MCF 10A (cell line): ENCODE results near the gene PIGA. TPM values are rescaled to one million over a fixed set of nuclear protein-coding genes. Genes with fewer than 3 reads are reported as not detected.
"Not testable (repeated sequence)": the region's sequence is repeated elsewhere in the genome, so short reads cannot be mapped to it uniquely, and the experiment has no call there.

Experiments
- BruUV-seq: library from RNA; stranded (reverse); fragments of 400-500 nt; replicated peaks from 2 replicates; lab custom pipeline; 2021; lab: Mats Ljungman, UMichigan
- CTCF ChIA-PET: fragments of 300-600 bp; sonication (Branson Sonifier 250); formaldehyde crosslinking; extraction: SDS; loops from one replicate; lab custom pipeline; 2021; ENCODE audit warnings: antibody characterized with exemption, inconsistent platforms; lab: Yijun Ruan, JAX
- POLR2A ChIA-PET: fragments of 300-600, 350-650 bp; sonication (Branson Sonifier 250); formaldehyde crosslinking; extraction: SDS; loops from one replicate; lab custom pipeline; 2020; ENCODE audit warnings: antibody characterized with exemption, inconsistent platforms; lab: Yijun Ruan, JAX
- DNase-seq: peaks from one replicate; pipeline ENCODE4 v3.0.0-alpha.2; 2018; ENCODE audit not compliant: unreplicated experiment
- H3K27ac Mint-ChIP-seq: one replicate; pipeline ENCODE4 v1.8.0; 2022; ENCODE audit warnings: mild to moderate bottlenecking, low read depth, mixed read lengths; ENCODE audit not compliant: unreplicated experiment
- H3K27me3 Mint-ChIP-seq: one replicate; pipeline ENCODE4 v1.8.0; 2022; ENCODE audit warnings: mixed read lengths; ENCODE audit not compliant: insufficient read depth, unreplicated experiment
- H3K36me3 Mint-ChIP-seq: one replicate; pipeline ENCODE4 v1.8.0; 2022; ENCODE audit warnings: mild to moderate bottlenecking, moderate library complexity, mixed read lengths; ENCODE audit not compliant: insufficient read depth, unreplicated experiment
- H3K4me1 Mint-ChIP-seq: one replicate; pipeline ENCODE4 v1.8.0; 2022; ENCODE audit warnings: mixed read lengths; ENCODE audit not compliant: insufficient read depth, unreplicated experiment
- H3K4me3 Mint-ChIP-seq: one replicate; pipeline ENCODE4 v1.8.0; 2022; ENCODE audit warnings: mild to moderate bottlenecking, moderate library complexity, mixed read lengths; ENCODE audit not compliant: unreplicated experiment
- H3K9me3 Mint-ChIP-seq: one replicate; pipeline ENCODE4 v1.8.0; 2022; ENCODE audit warnings: mixed read lengths; ENCODE audit not compliant: unreplicated experiment
- CTCF ChIP-seq: fragments of 200-600 bp; IDR thresholded peaks from one replicate; pipeline ENCODE4 v1.8.0; 2022; ENCODE audit warnings: antibody characterized with exemption, mild to moderate bottlenecking; ENCODE audit not compliant: unreplicated experiment
- intact Hi-C: fragments of 100-400 bp; cut with micrococcal nuclease; formaldehyde crosslinking; loops from 2 replicates; pipeline ENCODE4 v1.14.1; 2022
- total RNA-seq: library from RNA; stranded (reverse); gene quantifications from 2 replicates; pipeline ENCODE4 v1.2.3, GENCODE V29; 2022

The PIGA gene
- total RNA-seq, 1 experiment from 2014 or later = 17.3 TPM

GRCh38 chrX:15277604-15278003 is 57.7 kb downstream of the PIGA start:
- ChIA-PET CTCF (interaction anchor here (1.2 kb wide), 1 partner anchor 10 kb away, joined by 3 read pairs; no protein-coding TSS in a partner anchor), POLR2A (no interaction called here)
- Mint-ChIP-seq H3K36me3 (no peaks in the 10 kb centered on the region), H3K4me1 (no peaks in the 10 kb centered on the region), H3K4me3 (no peak overlapping the region), H3K9me3 (no peaks in the 10 kb centered on the region), H3K27me3 (peaks cover 15% of the 10 kb centered on the region), H3K27ac (no peak overlapping the region)
- no peak for TF ChIP-seq CTCF
- no peak for DNase-seq
- no TSS peak for BruUV-seq
- intact Hi-C loops = no loop called here

GRCh38 chrX:15274946-15275345 is 60.4 kb downstream of the PIGA start:
- BruUV-seq = no TSS peak
- intact Hi-C loops = no loop called here
- no peak overlapping the region for H3K4me3 Mint-ChIP-seq

GRCh38 chrX:15273275-15273674 is 62.0 kb downstream of the PIGA start:
- H3K4me1 Mint-ChIP-seq, H3K36me3 Mint-ChIP-seq, POLR2A ChIA-PET, DNase-seq, H3K27ac Mint-ChIP-seq, H3K4me3 Mint-ChIP-seq, BruUV-seq, H3K9me3 Mint-ChIP-seq, intact Hi-C loops: not testable (repeated sequence)
- CTCF ChIA-PET = interaction anchor here (0.7 to 1.9 kb wide), 4 partner anchors 9 to 195 kb away, joined by 3 to 5 read pairs (median 4); no protein-coding TSS in a partner anchor
- peaks cover 15% of the 10 kb centered on the region for H3K27me3 Mint-ChIP-seq

More at GRCh38 chrX:15274946-15275345, 60.4 kb downstream of the PIGA start:
- Mint-ChIP-seq H3K4me1 (peaks cover under 1% of the 10 kb centered on the region), H3K27ac (no peak overlapping the region), H3K36me3 (no peaks in the 10 kb centered on the region), H3K9me3 (no peaks in the 10 kb centered on the region), H3K27me3 (peaks cover 15% of the 10 kb centered on the region)
- no peak for DNase-seq
- TF ChIP-seq CTCF = no peak
- ChIA-PET CTCF (no interaction called here), POLR2A (no interaction called here)

GRCh38 chrX:15271757-15272156 is 63.6 kb downstream of the PIGA start:
- H3K27ac Mint-ChIP-seq = no peak overlapping the region
- CTCF ChIA-PET = no interaction called here
- intact Hi-C loops = no loop called here
- BruUV-seq = no TSS peak
- TF ChIP-seq CTCF = no peak
- H3K27me3 Mint-ChIP-seq = peaks cover 15% of the 10 kb centered on the region
- H3K4me1 Mint-ChIP-seq = peaks cover 6% of the 10 kb centered on the region
- H3K9me3 Mint-ChIP-seq = no peaks in the 10 kb centered on the region
- no peaks in the 10 kb centered on the region for H3K36me3 Mint-ChIP-seq
- POLR2A ChIA-PET = interaction anchor here (0.5 kb wide), 1 partner anchor 11 kb away, joined by 5 read pairs; no protein-coding TSS in a partner anchor
- H3K4me3 Mint-ChIP-seq = no peak overlapping the region
- no peak for DNase-seq
